Spleen (tissue), 7 donors: ENCODE measurements around the gene SF3B1.

Experiments
- CTCF ChIP-seq, 11 experiments: fragments of 200-600 bp in 7 of 11; fragments of 450-650 bp in 4 of 11; sonication (generic) in 4 of 11; IDR thresholded peaks in 8 of 11; conservative IDR thresholded peaks in 3 of 11; 1 replicate in 7 of 11; 2 replicates in 4 of 11; pipeline versions ENCODE4 v1.4.0 to v1.8.0; 2016 to 2021; ENCODE audit warnings: antibody characterized with exemption in 11 of 11, inconsistent platforms in 4 of 11, mild to moderate bottlenecking in 1 of 11
- POLR2A ChIP-seq, 3 donors: fragments of 450-650 bp; IDR thresholded peaks; one replicate each; pipeline ENCODE4 v1.5.1; 2017; ENCODE audit warnings: antibody characterized with exemption in 3 of 3, mild to moderate bottlenecking in 1 of 3
- POLR2AphosphoS5 ChIP-seq, 3 donors: sonication (generic); formaldehyde crosslinking; IDR thresholded peaks; one replicate each; pipeline ENCODE4 v1.5.1; 2017; ENCODE audit warnings: antibody characterized with exemption in 3 of 3
- donor health status: DM: no; HTN: no; CAD: no; lungs with moderate emphysema.
- donor health status: DM: no; HTN: no; CAD: no.
- donor health status: DM: no; HTN: no; CAD: no.

GRCh38 chr2:197372592-197372991 is 62.2 kb downstream of the SF3B1 start:
- TF ChIP-seq CTCF (IDR thresholded peaks at IDR 0.05 in 8 of 11, conservative IDR thresholded peaks at IDR 0.05 in 3 of 11) (no peak), POLR2A (IDR thresholded peaks at IDR 0.05) (no peak), POLR2AphosphoS5 (IDR thresholded peaks at IDR 0.05) (no peak)
